Lower leg skin (tissue), 3 donors: ENCODE results near the gene PHPT1.

Experiments used
- POLR2A ChIP-seq, 2 donors: fragments of 450-650 bp; IDR thresholded peaks; one replicate each; pipeline ENCODE4 v1.6.1; 2016 to 2017; ENCODE audit warnings: antibody characterized with exemption in 2 of 2, mild to moderate bottlenecking in 1 of 2, moderate library complexity in 1 of 2
- TF ChIP-seq, protein P1 (sequence below), 3 donors: fragments of 450-650 bp; IDR thresholded peaks; one replicate each; pipeline ENCODE4 v1.5.1; 2016; ENCODE audit warnings: antibody characterized with exemption in 3 of 3, mild to moderate bottlenecking in 3 of 3, moderate library complexity in 2 of 3

DNA sequence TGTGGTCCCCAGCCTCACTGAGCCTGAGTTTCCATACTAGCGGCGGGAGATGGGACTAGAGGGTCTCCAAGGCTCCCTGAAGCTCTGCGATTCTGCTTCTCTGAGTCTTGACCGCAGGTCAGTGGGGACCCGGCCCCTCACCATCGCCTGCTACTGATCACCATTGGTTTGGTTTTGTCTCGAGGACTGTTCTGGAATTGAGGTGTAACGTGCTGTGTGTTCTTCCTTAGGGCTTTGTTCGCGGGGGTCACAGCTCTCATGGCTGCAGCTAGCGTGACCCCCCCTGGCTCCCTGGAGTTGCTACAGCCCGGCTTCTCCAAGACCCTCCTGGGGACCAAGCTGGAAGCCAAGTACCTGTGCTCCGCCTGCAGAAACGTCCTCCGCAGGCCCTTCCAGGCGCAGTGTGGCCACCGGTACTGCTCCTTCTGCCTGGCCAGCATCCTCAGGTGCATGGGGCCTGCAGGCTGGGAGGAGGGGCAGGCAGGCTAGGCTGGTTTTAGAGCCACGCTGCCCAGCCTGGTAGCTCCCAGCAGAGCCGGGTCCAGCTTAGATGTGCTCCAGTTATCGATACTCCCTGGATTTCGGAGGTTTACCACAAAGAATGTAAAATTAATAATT, 49.4 kb downstream of the PHPT1 start:
- TF ChIP-seq POLR2A (IDR thresholded peaks at IDR 0.05) = no peak
- TF ChIP-seq, protein P1, sequence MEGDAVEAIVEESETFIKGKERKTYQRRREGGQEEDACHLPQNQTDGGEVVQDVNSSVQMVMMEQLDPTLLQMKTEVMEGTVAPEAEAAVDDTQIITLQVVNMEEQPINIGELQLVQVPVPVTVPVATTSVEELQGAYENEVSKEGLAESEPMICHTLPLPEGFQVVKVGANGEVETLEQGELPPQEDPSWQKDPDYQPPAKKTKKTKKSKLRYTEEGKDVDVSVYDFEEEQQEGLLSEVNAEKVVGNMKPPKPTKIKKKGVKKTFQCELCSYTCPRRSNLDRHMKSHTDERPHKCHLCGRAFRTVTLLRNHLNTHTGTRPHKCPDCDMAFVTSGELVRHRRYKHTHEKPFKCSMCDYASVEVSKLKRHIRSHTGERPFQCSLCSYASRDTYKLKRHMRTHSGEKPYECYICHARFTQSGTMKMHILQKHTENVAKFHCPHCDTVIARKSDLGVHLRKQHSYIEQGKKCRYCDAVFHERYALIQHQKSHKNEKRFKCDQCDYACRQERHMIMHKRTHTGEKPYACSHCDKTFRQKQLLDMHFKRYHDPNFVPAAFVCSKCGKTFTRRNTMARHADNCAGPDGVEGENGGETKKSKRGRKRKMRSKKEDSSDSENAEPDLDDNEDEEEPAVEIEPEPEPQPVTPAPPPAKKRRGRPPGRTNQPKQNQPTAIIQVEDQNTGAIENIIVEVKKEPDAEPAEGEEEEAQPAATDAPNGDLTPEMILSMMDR (IDR thresholded peaks at IDR 0.05) = no peak
